WERI-Rb-1 (cell line): ENCODE results near the gene RHBDD1.
A peak's percentile ranks its signal among the peaks of the same experiment; 100 is the strongest.

ENCODE experiments used
- DNase-seq: peaks from one replicate; pipeline ENCODE4 v3.0.0-alpha.2; 2020
- H3K27ac ChIP-seq: fragments of 250-450 bp; sonication (Bioruptor Pico); 2 replicates; pipeline ENCODE4 v1.5.1; 2020; ENCODE audit warnings: mild to moderate bottlenecking, moderate library complexity
- H3K27me3 ChIP-seq: fragments of 250-450 bp; sonication (Bioruptor Pico); 2 replicates; pipeline ENCODE4 v1.5.1; 2021; ENCODE audit warnings: mild to moderate bottlenecking, low read depth, moderate library complexity; ENCODE audit not compliant: insufficient read depth, severe bottlenecking
- H3K36me3 ChIP-seq: fragments of 250-450 bp; sonication (Bioruptor Pico); 2 replicates; pipeline ENCODE4 v1.5.1; 2020; ENCODE audit warnings: mild to moderate bottlenecking, moderate library complexity
- H3K4me3 ChIP-seq: 2 replicates; pipeline ENCODE4 v1.5.1; 2011; ENCODE audit warnings: low read depth, mild to moderate bottlenecking, control low read depth, low read length
- H3K9me3 ChIP-seq: fragments of 250-450 bp; sonication (Bioruptor Pico); 2 replicates; pipeline ENCODE4 v1.5.1; 2021; ENCODE audit warnings: mild to moderate bottlenecking, moderate library complexity; ENCODE audit not compliant: severe bottlenecking
- TF ChIP-seq, protein P1 (sequence below): IDR thresholded peaks from 2 replicates; pipeline ENCODE4 v1.5.1; 2011; ENCODE audit warnings: low read depth, mild to moderate bottlenecking, control low read depth, inconsistent platforms, low read length

Gene RHBDD1

DNA sequence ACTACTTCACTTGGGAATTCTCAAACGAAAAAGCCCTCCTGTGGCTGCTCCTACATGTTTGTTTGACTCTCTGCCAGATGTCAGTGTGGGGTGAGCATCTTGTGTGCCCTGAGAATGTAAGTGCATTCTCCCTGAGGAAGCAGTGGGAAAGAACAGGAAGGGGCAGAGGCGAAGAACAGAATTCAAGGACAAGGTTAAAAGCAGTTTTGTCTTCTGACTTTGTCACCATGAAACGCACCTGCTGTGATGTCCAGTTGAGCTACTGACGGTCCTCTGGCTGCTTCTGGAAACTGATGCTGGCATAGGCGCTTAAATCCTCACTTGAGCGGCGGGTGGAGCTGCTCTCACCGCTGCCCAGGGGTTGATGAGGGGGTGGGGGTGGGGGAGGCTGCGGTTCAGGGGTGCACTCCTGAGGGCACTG, 41.1 kb upstream of the RHBDD1 start:
- Histone ChIP-seq H3K36me3 (no peaks in the 10 kb centered on the region), H3K9me3 (no peaks in the 10 kb centered on the region), H3K4me3 (no peak overlapping the region), H3K27me3 (no peaks in the 10 kb centered on the region), H3K27ac (no peak overlapping the region)
- no peak for DNase-seq
- TF ChIP-seq, protein P1, sequence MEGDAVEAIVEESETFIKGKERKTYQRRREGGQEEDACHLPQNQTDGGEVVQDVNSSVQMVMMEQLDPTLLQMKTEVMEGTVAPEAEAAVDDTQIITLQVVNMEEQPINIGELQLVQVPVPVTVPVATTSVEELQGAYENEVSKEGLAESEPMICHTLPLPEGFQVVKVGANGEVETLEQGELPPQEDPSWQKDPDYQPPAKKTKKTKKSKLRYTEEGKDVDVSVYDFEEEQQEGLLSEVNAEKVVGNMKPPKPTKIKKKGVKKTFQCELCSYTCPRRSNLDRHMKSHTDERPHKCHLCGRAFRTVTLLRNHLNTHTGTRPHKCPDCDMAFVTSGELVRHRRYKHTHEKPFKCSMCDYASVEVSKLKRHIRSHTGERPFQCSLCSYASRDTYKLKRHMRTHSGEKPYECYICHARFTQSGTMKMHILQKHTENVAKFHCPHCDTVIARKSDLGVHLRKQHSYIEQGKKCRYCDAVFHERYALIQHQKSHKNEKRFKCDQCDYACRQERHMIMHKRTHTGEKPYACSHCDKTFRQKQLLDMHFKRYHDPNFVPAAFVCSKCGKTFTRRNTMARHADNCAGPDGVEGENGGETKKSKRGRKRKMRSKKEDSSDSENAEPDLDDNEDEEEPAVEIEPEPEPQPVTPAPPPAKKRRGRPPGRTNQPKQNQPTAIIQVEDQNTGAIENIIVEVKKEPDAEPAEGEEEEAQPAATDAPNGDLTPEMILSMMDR: no peak

DNA sequence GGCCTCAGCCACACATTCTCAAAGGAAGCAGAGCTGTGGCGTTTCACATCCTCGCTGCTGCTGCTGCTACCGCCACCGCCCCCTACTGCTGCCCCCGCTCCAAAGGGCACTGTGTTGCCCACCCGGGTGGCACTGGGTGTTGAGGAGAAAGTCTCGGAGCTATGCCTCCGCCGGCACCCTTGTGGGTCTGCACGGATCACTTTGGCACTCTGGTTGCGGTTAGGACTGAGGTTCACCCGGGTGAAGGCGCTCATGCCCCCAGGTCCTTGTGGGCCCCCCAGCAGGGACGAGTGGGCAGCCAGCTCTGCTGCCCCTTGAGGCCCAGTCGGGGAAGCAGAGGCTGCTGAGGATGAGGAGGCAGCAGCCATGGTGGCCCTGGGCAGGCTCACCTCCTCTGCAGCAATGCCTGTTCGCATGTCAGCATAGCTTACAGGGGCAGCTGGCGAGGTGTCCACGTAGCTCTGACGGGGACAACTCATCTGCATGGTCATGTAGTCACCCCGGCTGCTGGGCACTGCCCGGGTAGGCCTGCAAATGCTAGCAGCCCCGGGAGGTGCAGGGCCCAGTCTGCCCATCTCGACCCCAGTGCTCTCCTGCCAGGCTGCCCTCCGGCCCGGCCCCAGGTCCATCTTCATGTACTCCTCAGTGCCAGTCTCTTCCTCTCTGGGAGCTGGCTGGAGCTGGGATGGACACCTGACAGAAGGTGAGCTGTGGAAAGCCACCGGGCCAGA, 40.4 kb upstream of the RHBDD1 start:
- TF ChIP-seq, protein P1: no peak
- H3K27ac ChIP-seq: no peak overlapping the region
- H3K27me3 ChIP-seq: no peaks in the 10 kb centered on the region
- H3K36me3 ChIP-seq: no peaks in the 10 kb centered on the region
- DNase-seq: no peak
- H3K9me3 ChIP-seq: no peaks in the 10 kb centered on the region
- H3K4me3 ChIP-seq: no peak overlapping the region

GRCh38 chr2:226796012-226796839, 39.6 kb upstream of the RHBDD1 start:
- Histone ChIP-seq H3K9me3 (no peaks in the 10 kb centered on the region), H3K27me3 (no peaks in the 10 kb centered on the region), H3K36me3 (no peaks in the 10 kb centered on the region), H3K4me3 (no peak overlapping the region), H3K27ac (no peak overlapping the region)
- DNase-seq: no peak
- TF ChIP-seq, protein P1: no peak

GRCh38 chr2:226796840-226797288, 39.0 kb upstream of the RHBDD1 start:
- DNase-seq: no peak
- H3K36me3 ChIP-seq: no peaks in the 10 kb centered on the region
- no peaks in the 10 kb centered on the region for H3K9me3 ChIP-seq
- no peaks in the 10 kb centered on the region for H3K27me3 ChIP-seq
- no peak overlapping the region for H3K27ac ChIP-seq
- no peak overlapping the region for H3K4me3 ChIP-seq
- TF ChIP-seq, protein P1: peak; percentile 68

DNA sequence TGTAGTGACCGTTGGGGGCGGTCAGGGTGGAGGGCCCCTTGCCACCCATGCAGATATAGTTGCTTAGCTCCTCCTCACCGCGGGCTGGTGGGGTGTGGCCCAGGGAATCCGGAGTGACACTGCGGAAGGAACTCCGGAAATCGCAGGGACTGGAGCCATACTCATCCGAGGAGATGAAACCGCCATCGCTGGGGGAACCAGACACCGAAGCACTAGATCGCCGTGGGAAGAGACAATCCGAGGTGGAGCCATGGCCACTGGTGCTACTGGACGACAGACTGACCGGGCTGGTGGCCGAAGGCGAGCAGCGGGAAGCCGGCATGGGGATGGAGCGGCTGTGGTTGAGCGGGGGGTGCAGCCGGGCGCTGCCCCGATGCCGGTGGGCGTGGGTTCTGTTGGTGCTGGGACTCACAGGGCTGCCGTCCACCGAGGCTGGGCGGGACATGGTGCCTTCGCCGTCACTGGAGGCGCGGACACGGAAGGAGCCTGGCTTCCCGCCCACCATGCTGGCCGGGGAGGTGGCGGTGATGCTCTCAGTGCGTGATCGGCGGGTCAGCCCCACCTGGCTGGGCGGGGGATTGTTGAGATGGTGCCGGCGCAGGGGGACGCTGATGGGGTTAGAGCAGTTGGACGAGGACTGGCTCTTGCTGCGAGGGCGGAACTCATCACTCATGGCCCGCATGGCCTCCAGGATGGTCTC, 38.4 kb upstream of the RHBDD1 start:
- no peak overlapping the region for H3K4me3 ChIP-seq
- no peak overlapping the region for H3K27ac ChIP-seq
- TF ChIP-seq, protein P1: no peak
- no peaks in the 10 kb centered on the region for H3K9me3 ChIP-seq
- no peak for DNase-seq
- no peaks in the 10 kb centered on the region for H3K36me3 ChIP-seq
- H3K27me3 ChIP-seq: no peaks in the 10 kb centered on the region
